B cell (primary cell): ENCODE data around the gene GRN. TPM values are rescaled to one million over a fixed set of nuclear protein-coding genes. Genes with fewer than 3 reads are reported as not detected.

Experiments
- ATAC-seq: fragments of 200-7000 bp; cut with Tn5 transposase; one replicate; pipeline ENCODE4 v1.10.0; 2021; ENCODE audit warnings: low read depth, mild to moderate bottlenecking, moderate number of reproducible peaks, moderate library complexity
- CTCF ChIA-PET: fragments of 350-600 bp; sonication (Branson Sonifier 250); formaldehyde crosslinking; loops from one replicate; lab custom pipeline; 2021; ENCODE audit warnings: antibody characterized with exemption, inconsistent platforms; lab: Charles Lee
- POLR2A ChIA-PET: fragments of 350-600 bp; sonication (Branson Sonifier 250); formaldehyde crosslinking; loops from one replicate; lab custom pipeline; 2021; ENCODE audit warnings: antibody characterized with exemption; lab: Charles Lee
- DNase-seq: peaks from one replicate; pipeline ENCODE4 v3.0.0; 2013
- H2AFZ ChIP-seq: 2 replicates; pipeline ENCODE4 v1.6.1; 2012; ENCODE audit warnings: mild to moderate bottlenecking, low read depth, low read length; ENCODE audit not compliant: insufficient read depth, poor library complexity, severe bottlenecking
- H3K27ac ChIP-seq, 2 donors: 1 replicate in 1 of 2; 2 replicates in 1 of 2; pipeline ENCODE4 v1.5.1; 2012 to 2013; ENCODE audit warnings: low read length in 2 of 2, mild to moderate bottlenecking in 2 of 2, moderate library complexity in 1 of 2
- H3K27me3 ChIP-seq, 4 experiments: fragments of 200-600 bp in 1 of 4; sonication (generic) in 1 of 4; replicated peaks in 1 of 4; 1 replicate in 2 of 4; 2 replicates in 2 of 4; pipeline versions ENCODE4 v1.6.1 to v1.7.0; 2013 to 2016; ENCODE audit warnings: low read length in 3 of 4, mild to moderate bottlenecking in 2 of 4, mixed read lengths in 1 of 4, moderate library complexity in 1 of 4; ENCODE audit not compliant: insufficient read depth in 4 of 4, control insufficient read depth in 3 of 4; ENCODE audit errors: control extremely low read depth in 1 of 4
- H3K36me3 ChIP-seq, 2 experiments: replicated peaks in 1 of 2; 1 replicate in 1 of 2; 2 replicates in 1 of 2; pipeline versions ENCODE4 v1.6.1 to v1.7.1; 2013; ENCODE audit warnings: low read length in 1 of 2; ENCODE audit not compliant: insufficient read depth in 2 of 2, control insufficient read depth in 1 of 2; ENCODE audit errors: control extremely low read depth in 1 of 2, extremely low read depth in 1 of 2
- H3K4me1 ChIP-seq, 2 donors: fragments of 200-600 bp in 1 of 2; sonication (generic) in 1 of 2; 1 replicate in 1 of 2; 2 replicates in 1 of 2; pipeline versions ENCODE4 v1.5.1 to v1.6.1; 2013 to 2017; ENCODE audit warnings: low read length in 2 of 2; ENCODE audit not compliant: control insufficient read depth in 2 of 2, insufficient read depth in 2 of 2
- H3K4me2 ChIP-seq: replicated peaks from 2 replicates; pipeline ENCODE3; 2012; ENCODE audit warnings: mild to moderate bottlenecking, low read depth, low read length; ENCODE audit not compliant: poor library complexity, severe bottlenecking
- H3K4me3 ChIP-seq, 5 experiments: fragments of 200-600 bp in 1 of 5; sonication (generic) in 1 of 5; 1 replicate in 3 of 5; 2 replicates in 2 of 5; pipeline versions ENCODE4 v1.5.1 to v1.7.0; 2011 to 2016; ENCODE audit warnings: low read length in 4 of 5, mild to moderate bottlenecking in 4 of 5, low read depth in 2 of 5, control low read depth in 1 of 5, moderate library complexity in 1 of 5; ENCODE audit not compliant: insufficient read depth in 1 of 5; ENCODE audit errors: control extremely low read depth in 1 of 5, extremely low read depth in 1 of 5
- H3K79me2 ChIP-seq: fragments of 200-600 bp; sonication (generic); one replicate; pipeline ENCODE4 v1.6.0; 2016; ENCODE audit warnings: low read length; ENCODE audit not compliant: control insufficient read depth, insufficient read depth
- H3K9ac ChIP-seq: fragments of 200-600 bp; sonication (generic); 2 replicates; pipeline ENCODE4 v1.6.1; 2017; ENCODE audit warnings: mild to moderate bottlenecking, low read length, moderate library complexity
- H3K9me3 ChIP-seq, 3 donors: one replicate each; pipeline versions ENCODE4 v1.6.1 to v1.7.1; 2013; ENCODE audit warnings: low read length in 2 of 3; ENCODE audit not compliant: control insufficient read depth in 2 of 3, insufficient read depth in 1 of 3; ENCODE audit errors: control extremely low read depth in 1 of 3
- H4K20me1 ChIP-seq: 2 replicates; pipeline ENCODE4 v1.6.0; 2012; ENCODE audit warnings: mild to moderate bottlenecking, low read length; ENCODE audit not compliant: insufficient read depth, control insufficient read depth, poor library complexity, severe bottlenecking
- H3K27ac Mint-ChIP-seq: one replicate; pipeline ENCODE4 v1.8.0; 2021; ENCODE audit warnings: mixed read lengths
- H3K27me3 Mint-ChIP-seq: one replicate; pipeline ENCODE4 v1.8.0; 2021; ENCODE audit warnings: mixed read lengths
- H3K4me1 Mint-ChIP-seq: one replicate; pipeline ENCODE4 v1.8.0; 2021; ENCODE audit warnings: mixed read lengths
- H3K4me3 Mint-ChIP-seq: one replicate; pipeline ENCODE4 v1.8.0; 2021; ENCODE audit warnings: mixed read lengths
- H3K9me3 Mint-ChIP-seq: one replicate; pipeline ENCODE4 v1.8.0; 2022; ENCODE audit warnings: mixed read lengths; ENCODE audit not compliant: insufficient read depth
- CTCF ChIP-seq: fragments of 200-600 bp; IDR thresholded peaks from one replicate; pipeline ENCODE4 v1.8.0; 2022; ENCODE audit warnings: antibody characterized with exemption, mild to moderate bottlenecking
- EZH2 ChIP-seq: IDR thresholded peaks from 2 replicates; pipeline ENCODE4 v1.6.1; 2012; ENCODE audit warnings: borderline replicate concordance, low read depth, mild to moderate bottlenecking, moderate library complexity, low read length; ENCODE audit not compliant: insufficient read depth, poor library complexity, severe bottlenecking
- WGBS: methylation state at CpG from one replicate; pipeline ENCODE4 v1.1.5; 2013; ENCODE audit warnings: missing lambda C conversion rate; ENCODE audit not compliant: insufficient coverage; 5-methylcytosine and 5-hydroxymethylcytosine counted together
- intact Hi-C: fragments of 100-400 bp; cut with micrococcal nuclease; formaldehyde crosslinking; loops from one replicate; pipeline ENCODE4 v1.10.0; 2022
- polyA plus RNA-seq: library from polyadenylated mRNA; depleted of rRNA; stranded (reverse); fragments of >200 nt; gene quantifications from 2 replicates; pipeline ENCODE4 v1.2.3, GENCODE V29; 2012
- total RNA-seq, 2 donors: library from RNA; stranded (reverse); fragments of 120-200 nt in 1 of 2; gene quantifications; 1 replicate in 1 of 2; 2 replicates in 1 of 2; pipeline versions ENCODE4 v1.2.3 to v1.2.4, GENCODE V29; 2013 to 2022

The GRN gene
- total and polyA plus RNA-seq, 2 donors (not counting 1 experiment from before 2014, with no cell fraction given), result 187 to 226 TPM

- POLR2A ChIA-PET, result interaction anchor here (1.1 kb wide), 1 partner anchor 17 kb away, joined by 3 read pairs; the partner anchor contains the start of gene GRN
- Histone ChIP-seq H4K20me1 (no peaks in the 10 kb centered on the region), H3K9me3 (no peaks in the 10 kb centered on the region), H3K27me3 (peaks cover 0 to 33% (median 13%) of the 10 kb centered on the region in 4 experiments), H3K36me3 (no peaks in the 10 kb centered on the region), H3K27ac (no peak overlapping the region), H2AFZ (no peak overlapping the region), H3K9ac (peak overlapping the region; percentile 69), H3K4me1 (peaks cover 10 to 20% of the 10 kb centered on the region in 2 donors), H3K4me3 (peak overlapping the region in 1 of 5 experiments; percentile 70), H3K4me2 (peak overlapping the region; percentile 100), H3K79me2 (no peaks in the 10 kb centered on the region)
- no peak overlapping the region for H3K4me3 Mint-ChIP-seq
- H3K9me3 Mint-ChIP-seq, result no peaks in the 10 kb centered on the region
- H3K27ac Mint-ChIP-seq, result no peak overlapping the region
- peaks cover 32% of the 10 kb centered on the region for H3K27me3 Mint-ChIP-seq
- DNase-seq (no peak), ATAC-seq (no peak)
- peaks cover 11% of the 10 kb centered on the region for H3K4me1 Mint-ChIP-seq
- WGBS, result 6% methylated on average over 2 of the region's 11 CpGs
- CTCF ChIA-PET, result interaction anchor here (1.0 to 6.2 kb wide), 11 partner anchors 9 to 158 kb away, joined by 3 to 52 read pairs (median 5); no protein-coding TSS in a partner anchor
- intact Hi-C loops, result no loop called here
- no peak for TF ChIP-seq EZH2
- no peak for TF ChIP-seq CTCF
Measured at GRCh38 chr17:44362459-44362948, 17.4 kb downstream of the GRN start.
